HepG2 (cell line): Measurements from ENCODE around the gene PPP2R5C. TPM values are rescaled to one million over a fixed set of nuclear protein-coding genes. Genes with fewer than 3 reads are reported as not detected.
A peak's percentile ranks its signal among the peaks of the same experiment; 100 is the strongest.

ENCODE experiments used
- AKAP8 ChIP-seq: sonication (generic); formaldehyde crosslinking; IDR thresholded peaks from 2 replicates; pipeline ENCODE4 v1.5.1; 2020; ENCODE audit warnings: mild to moderate bottlenecking, missing genetic modification reagents
- CTCF ChIP-seq: sonication (generic); formaldehyde crosslinking; IDR thresholded peaks from 2 replicates; pipeline ENCODE4 v1.5.0; 2020; ENCODE audit warnings: mild to moderate bottlenecking, missing genetic modification reagents, moderate library complexity
- FOXA1 ChIP-seq, 2 experiments: fragments of 450-650 bp in 1 of 2; sonication (generic) in 1 of 2; formaldehyde crosslinking in 1 of 2; IDR thresholded peaks; 2 replicates each; pipeline versions ENCODE4 v1.4.0 to v1.6.1; 2016 to 2020; ENCODE audit warnings: missing genetic modification reagents in 1 of 2
- GRHL1 ChIP-seq: sonication (generic); formaldehyde crosslinking; conservative IDR thresholded peaks from 2 replicates; pipeline ENCODE4 v1.8.0; 2022; ENCODE audit warnings: missing genetic modification reagents
- JUNB ChIP-seq: sonication (generic); formaldehyde crosslinking; IDR thresholded peaks from 2 replicates; pipeline ENCODE4 v1.8.0; 2022; ENCODE audit warnings: missing genetic modification reagents, mild to moderate bottlenecking, borderline replicate concordance
- PBX2 ChIP-seq: IDR thresholded peaks from 2 replicates; pipeline ENCODE4 v1.6.1; 2016; ENCODE audit warnings: control low read depth
- PLRG1 ChIP-seq: fragments of 450-650 bp; conservative IDR thresholded peaks from 2 replicates; pipeline ENCODE4 v1.6.1; 2016
- THYN1 ChIP-seq: sonication (generic); formaldehyde crosslinking; IDR thresholded peaks from 2 replicates; pipeline ENCODE4 v1.8.1; 2023; ENCODE audit warnings: low read depth, mild to moderate bottlenecking, moderate library complexity, missing genetic modification reagents, borderline replicate concordance
- ZSCAN22 ChIP-seq: sonication (generic); formaldehyde crosslinking; IDR thresholded peaks from 2 replicates; pipeline ENCODE4 v1.4.0; 2020; ENCODE audit warnings: mild to moderate bottlenecking, missing genetic modification reagents
- polyA plus RNA-seq, 8 experiments: library from polyadenylated mRNA; depleted of rRNA in 3 of 8; stranded (reverse) in 7 of 8; unstranded in 1 of 8; fragments of >200 nt; fragmentation: Illumina TruSeq in 4 of 8; extraction: Trizol in 4 of 8; gene quantifications; 2 replicates each; pipeline versions ENCODE4 v1.2.1 to v1.2.3, GENCODE V29; 2011 to 2016; ENCODE audit warnings: low read depth in 4 of 8, missing spikeins in 1 of 8, mixed read lengths in 1 of 8; ENCODE audit not compliant: insufficient read depth in 1 of 8
- total RNA-seq, 5 experiments: library from RNA; depleted of rRNA; stranded (reverse); fragments of >200 nt; fragmentation: Illumina TruSeq; extraction: Trizol; gene quantifications; 2 replicates each; pipeline ENCODE4 v1.2.3, GENCODE V29; 2016; ENCODE audit warnings: low read depth in 1 of 5
- TF ChIP-seq, protein P1 (sequence below): sonication (generic); formaldehyde crosslinking; IDR thresholded peaks from 2 replicates; pipeline ENCODE4 v1.5.0; 2020; ENCODE audit warnings: missing genetic modification reagents
- TF ChIP-seq, protein P2 (sequence below): sonication (generic); formaldehyde crosslinking; IDR thresholded peaks from 2 replicates; pipeline ENCODE4 v1.5.1; 2020; ENCODE audit warnings: mild to moderate bottlenecking, moderate library complexity, missing genetic modification reagents
- TF ChIP-seq, protein P3 (sequence below): sonication (generic); formaldehyde crosslinking; IDR thresholded peaks from 2 replicates; pipeline ENCODE4 v1.4.0; 2020; ENCODE audit warnings: missing genetic modification reagents
- TF ChIP-seq, protein P4 (sequence below): sonication (generic); formaldehyde crosslinking; conservative IDR thresholded peaks from 2 replicates; pipeline ENCODE4 v1.4.0; 2020; ENCODE audit warnings: mild to moderate bottlenecking, missing genetic modification reagents, moderate library complexity

Gene PPP2R5C
- total and polyA plus RNA-seq, 2 of the 13 experiments (the other 11 are each of a cell fraction or from before 2014, with no cell fraction given): 74.3 to 78.5 TPM

DNA sequence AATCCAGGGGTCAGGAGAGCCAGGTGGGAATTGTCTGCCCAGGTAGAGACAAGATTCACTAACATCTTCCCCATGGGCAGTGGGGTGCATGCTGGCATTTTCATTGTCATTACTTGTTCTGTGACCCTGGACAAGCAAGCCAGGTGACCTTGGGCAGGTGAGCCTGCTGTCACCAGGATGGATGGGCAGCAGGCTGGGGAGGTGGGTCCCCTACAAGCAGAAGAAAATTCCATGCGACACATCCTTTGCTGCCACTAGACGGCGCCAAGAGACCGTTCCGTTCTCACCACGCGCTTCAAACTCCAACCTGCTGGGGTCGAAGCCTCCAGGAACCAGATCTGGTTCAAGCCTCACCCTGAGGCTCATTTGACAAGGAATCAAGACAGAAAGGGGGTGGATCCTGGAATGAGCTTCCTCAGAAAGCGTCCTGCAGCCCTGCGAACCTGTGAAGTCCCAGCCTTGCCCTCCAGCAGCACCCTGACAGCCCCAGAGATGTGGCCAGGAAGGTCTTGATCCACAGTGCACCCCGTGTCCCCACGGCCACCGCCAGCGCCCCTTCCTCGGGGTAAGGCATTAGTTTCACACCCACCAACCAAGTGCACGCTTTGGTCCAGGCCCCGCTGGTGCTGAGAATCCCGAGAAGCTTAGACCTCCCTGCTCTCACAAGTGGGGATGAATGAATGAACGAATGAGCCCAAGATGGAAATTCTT, 199.7 kb downstream of the PPP2R5C start (continued):
- TF ChIP-seq, protein P1, sequence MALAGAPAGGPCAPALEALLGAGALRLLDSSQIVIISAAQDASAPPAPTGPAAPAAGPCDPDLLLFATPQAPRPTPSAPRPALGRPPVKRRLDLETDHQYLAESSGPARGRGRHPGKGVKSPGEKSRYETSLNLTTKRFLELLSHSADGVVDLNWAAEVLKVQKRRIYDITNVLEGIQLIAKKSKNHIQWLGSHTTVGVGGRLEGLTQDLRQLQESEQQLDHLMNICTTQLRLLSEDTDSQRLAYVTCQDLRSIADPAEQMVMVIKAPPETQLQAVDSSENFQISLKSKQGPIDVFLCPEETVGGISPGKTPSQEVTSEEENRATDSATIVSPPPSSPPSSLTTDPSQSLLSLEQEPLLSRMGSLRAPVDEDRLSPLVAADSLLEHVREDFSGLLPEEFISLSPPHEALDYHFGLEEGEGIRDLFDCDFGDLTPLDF (CRISPR knock-in tag): no peak
- TF ChIP-seq JUNB (CRISPR knock-in tag) (no peak), PLRG1 (no peak), GRHL1 (CRISPR knock-in tag) (no peak), CTCF (peak; percentile 98), PBX2 (CRISPR knock-in tag) (no peak), FOXA1 (IDR thresholded peaks at IDR 0.05) (no peak), FOXA1 (CRISPR knock-in tag; IDR thresholded peaks at IDR 0.05) (0 out of 2 replicates have a peak, but pooled peaks have one; percentile 17), AKAP8 (CRISPR knock-in tag) (no peak), THYN1 (CRISPR knock-in tag) (no peak), ZSCAN22 (CRISPR knock-in tag) (no peak)
- TF ChIP-seq, protein P2, sequence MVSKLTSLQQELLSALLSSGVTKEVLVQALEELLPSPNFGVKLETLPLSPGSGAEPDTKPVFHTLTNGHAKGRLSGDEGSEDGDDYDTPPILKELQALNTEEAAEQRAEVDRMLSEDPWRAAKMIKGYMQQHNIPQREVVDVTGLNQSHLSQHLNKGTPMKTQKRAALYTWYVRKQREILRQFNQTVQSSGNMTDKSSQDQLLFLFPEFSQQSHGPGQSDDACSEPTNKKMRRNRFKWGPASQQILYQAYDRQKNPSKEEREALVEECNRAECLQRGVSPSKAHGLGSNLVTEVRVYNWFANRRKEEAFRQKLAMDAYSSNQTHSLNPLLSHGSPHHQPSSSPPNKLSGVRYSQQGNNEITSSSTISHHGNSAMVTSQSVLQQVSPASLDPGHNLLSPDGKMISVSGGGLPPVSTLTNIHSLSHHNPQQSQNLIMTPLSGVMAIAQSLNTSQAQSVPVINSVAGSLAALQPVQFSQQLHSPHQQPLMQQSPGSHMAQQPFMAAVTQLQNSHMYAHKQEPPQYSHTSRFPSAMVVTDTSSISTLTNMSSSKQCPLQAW: peak; percentile 69
- TF ChIP-seq, protein P3, sequence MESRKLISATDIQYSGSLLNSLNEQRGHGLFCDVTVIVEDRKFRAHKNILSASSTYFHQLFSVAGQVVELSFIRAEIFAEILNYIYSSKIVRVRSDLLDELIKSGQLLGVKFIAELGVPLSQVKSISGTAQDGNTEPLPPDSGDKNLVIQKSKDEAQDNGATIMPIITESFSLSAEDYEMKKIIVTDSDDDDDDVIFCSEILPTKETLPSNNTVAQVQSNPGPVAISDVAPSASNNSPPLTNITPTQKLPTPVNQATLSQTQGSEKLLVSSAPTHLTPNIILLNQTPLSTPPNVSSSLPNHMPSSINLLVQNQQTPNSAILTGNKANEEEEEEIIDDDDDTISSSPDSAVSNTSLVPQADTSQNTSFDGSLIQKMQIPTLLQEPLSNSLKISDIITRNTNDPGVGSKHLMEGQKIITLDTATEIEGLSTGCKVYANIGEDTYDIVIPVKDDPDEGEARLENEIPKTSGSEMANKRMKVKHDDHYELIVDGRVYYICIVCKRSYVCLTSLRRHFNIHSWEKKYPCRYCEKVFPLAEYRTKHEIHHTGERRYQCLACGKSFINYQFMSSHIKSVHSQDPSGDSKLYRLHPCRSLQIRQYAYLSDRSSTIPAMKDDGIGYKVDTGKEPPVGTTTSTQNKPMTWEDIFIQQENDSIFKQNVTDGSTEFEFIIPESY (CRISPR knock-in tag): peak; percentile 63
- TF ChIP-seq, protein P4, sequence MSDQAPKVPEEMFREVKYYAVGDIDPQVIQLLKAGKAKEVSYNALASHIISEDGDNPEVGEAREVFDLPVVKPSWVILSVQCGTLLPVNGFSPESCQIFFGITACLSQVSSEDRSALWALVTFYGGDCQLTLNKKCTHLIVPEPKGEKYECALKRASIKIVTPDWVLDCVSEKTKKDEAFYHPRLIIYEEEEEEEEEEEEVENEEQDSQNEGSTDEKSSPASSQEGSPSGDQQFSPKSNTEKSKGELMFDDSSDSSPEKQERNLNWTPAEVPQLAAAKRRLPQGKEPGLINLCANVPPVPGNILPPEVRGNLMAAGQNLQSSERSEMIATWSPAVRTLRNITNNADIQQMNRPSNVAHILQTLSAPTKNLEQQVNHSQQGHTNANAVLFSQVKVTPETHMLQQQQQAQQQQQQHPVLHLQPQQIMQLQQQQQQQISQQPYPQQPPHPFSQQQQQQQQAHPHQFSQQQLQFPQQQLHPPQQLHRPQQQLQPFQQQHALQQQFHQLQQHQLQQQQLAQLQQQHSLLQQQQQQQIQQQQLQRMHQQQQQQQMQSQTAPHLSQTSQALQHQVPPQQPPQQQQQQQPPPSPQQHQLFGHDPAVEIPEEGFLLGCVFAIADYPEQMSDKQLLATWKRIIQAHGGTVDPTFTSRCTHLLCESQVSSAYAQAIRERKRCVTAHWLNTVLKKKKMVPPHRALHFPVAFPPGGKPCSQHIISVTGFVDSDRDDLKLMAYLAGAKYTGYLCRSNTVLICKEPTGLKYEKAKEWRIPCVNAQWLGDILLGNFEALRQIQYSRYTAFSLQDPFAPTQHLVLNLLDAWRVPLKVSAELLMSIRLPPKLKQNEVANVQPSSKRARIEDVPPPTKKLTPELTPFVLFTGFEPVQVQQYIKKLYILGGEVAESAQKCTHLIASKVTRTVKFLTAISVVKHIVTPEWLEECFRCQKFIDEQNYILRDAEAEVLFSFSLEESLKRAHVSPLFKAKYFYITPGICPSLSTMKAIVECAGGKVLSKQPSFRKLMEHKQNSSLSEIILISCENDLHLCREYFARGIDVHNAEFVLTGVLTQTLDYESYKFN (CRISPR knock-in tag): no peak
